ENCODE results near the gene IMMP2L.

Gene IMMP2L

DNA sequence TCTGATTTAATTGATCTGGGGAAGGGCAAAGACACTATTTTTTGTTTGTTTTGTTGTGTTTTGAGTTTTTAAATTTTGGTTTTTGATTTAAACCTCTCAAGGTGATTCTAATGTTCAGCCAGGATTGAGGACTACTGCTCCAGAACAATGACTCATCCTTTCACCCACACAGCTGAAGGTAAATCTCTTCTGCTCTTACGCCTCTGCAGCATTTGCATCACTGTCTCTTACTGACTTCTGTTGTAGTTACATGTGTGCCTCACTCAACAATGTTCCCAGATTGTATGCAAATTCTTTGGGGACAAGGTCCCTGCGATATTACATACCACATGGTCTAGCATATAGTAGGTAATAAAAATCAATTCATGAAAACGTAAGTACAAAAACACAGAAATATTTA is 938.9 kb downstream of the IMMP2L start:
- DNase-seq (ENCODE audit: low spot score) = no peak

DNA sequence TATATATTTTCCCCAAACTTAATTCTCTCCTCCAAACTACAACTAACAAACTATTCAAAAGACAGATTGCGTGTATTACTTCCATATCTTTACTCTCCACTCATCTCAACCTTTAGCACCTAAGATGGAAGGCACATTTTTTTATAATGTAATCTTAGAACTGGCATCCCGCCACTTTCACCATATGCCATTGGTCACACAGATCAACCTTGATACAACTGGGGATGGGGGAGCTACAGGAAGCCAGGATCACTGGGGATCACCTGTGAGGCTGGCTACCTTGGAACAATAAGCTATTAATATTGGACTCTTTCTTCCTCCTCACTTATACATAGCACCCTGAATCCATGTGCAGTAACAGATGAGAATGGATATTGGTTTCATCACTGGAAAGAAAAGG is 941.0 kb downstream of the IMMP2L start:
- no peak for DNase-seq (ENCODE audit: low spot score)

DNA sequence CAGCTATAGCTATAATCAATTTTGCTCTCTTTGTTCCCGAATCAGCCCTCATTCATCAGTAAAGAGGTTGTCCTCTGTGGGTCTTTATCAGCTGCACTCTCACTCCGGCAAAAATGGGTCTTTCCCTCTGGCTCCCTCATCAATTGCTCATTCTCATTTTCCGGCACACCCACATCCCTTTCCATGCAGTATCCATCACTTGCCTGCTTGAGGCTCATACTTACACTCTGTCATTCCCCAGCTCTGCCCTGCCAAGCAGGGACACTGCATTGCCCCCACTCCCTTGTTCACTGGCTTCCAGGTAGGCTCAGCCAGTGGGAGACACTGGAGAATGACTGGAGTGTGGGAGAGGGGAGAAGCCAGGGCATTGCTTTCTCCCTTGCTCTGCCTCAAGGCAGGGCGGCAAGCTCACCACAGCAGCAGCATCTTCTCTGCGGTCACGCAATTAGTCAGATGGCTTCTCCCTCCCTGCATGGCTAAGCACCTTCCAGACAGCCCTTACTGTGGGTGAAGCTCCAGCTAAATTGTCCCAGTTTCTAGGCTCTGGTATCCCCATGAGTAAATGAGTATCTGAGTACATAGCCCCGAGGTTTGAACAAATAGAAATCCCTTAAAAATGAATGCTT is 942.1 kb downstream of the IMMP2L start:
- no peak for DNase-seq (ENCODE audit: low spot score)

Data from AG08396 (cell line).